HG03558 (cell line): ENCODE data around the gene FAM234B.

Experiments used
- ATAC-seq: cut with Tn5 transposase; IDR thresholded peaks from one replicate; pipeline ENCODE4 v1.9.1; 2021; ENCODE audit warnings: moderate number of reproducible peaks; ENCODE audit not compliant: unreplicated experiment; ENCODE audit errors: extremely low read depth

Gene FAM234B

GRCh38 chr12:13104409-13104808 is 60.2 kb downstream of the FAM234B start:
- no peak for ATAC-seq

- ATAC-seq: no peak
These were observed 61.6 kb downstream of the FAM234B start for GRCh38 chr12:13105781-13106180.

- ATAC-seq: no peak
These were observed 62.5 kb downstream of the FAM234B start for GRCh38 chr12:13106666-13107065.

- no peak for ATAC-seq
These were observed 68.8 kb downstream of the FAM234B start for GRCh38 chr12:13112968-13113367.

- ATAC-seq: no peak
These were observed 70.3 kb downstream of the FAM234B start for GRCh38 chr12:13114251-13115052.

- ATAC-seq: no peak
These were observed 72.1 kb downstream of the FAM234B start for GRCh38 chr12:13116259-13116658.

- no peak for ATAC-seq
These were observed 72.8 kb downstream of the FAM234B start for GRCh38 chr12:13117029-13117428.

- ATAC-seq: no peak
These were observed 75.6 kb downstream of the FAM234B start for GRCh38 chr12:13119826-13120225.

- ATAC-seq: no peak
These were observed 76.2 kb downstream of the FAM234B start for GRCh38 chr12:13120413-13120812.

GRCh38 chr12:13121568-13121967 is 77.4 kb downstream of the FAM234B start:
- ATAC-seq: no peak

- ATAC-seq: no peak
These were observed 80.7 kb downstream of the FAM234B start for GRCh38 chr12:13124656-13125505.

- ATAC-seq: no peak
These were observed 81.8 kb downstream of the FAM234B start for GRCh38 chr12:13125996-13126395.

GRCh38 chr12:13126494-13126893 is 82.3 kb downstream of the FAM234B start:
- no peak for ATAC-seq

GRCh38 chr12:13127444-13127843 is 83.3 kb downstream of the FAM234B start:
- no peak for ATAC-seq

- no peak for ATAC-seq
These were observed 84.2 kb downstream of the FAM234B start for GRCh38 chr12:13128291-13128965.

GRCh38 chr12:13130981-13131380 is 86.8 kb downstream of the FAM234B start:
- ATAC-seq: no peak
